Heart left ventricle (tissue), 16 donors: Measurements from ENCODE around the gene SIX1. TPM values are rescaled to one million over a fixed set of nuclear protein-coding genes. Genes with fewer than 3 reads are reported as not detected.

Experiments used
- ATAC-seq, 4 donors: fragments of 200-7000 bp; cut with Tn5 transposase; one replicate each; pipeline ENCODE4 v1.9.1; 2020 to 2022; ENCODE audit warnings: moderate library complexity in 4 of 4, mild to moderate bottlenecking in 3 of 4, moderate number of reproducible peaks in 1 of 4
- DNase-seq, 5 donors: peaks; one replicate each; pipeline ENCODE4 v3.0.0-alpha.2; 2020
- H3K27ac ChIP-seq, 12 donors: fragments of 200-600 bp; sonication (generic) in 4 of 12; one replicate each; pipeline versions ENCODE4 v1.5.0 to v1.8.0; 2016 to 2022; ENCODE audit warnings: mild to moderate bottlenecking in 2 of 12
- H3K27me3 ChIP-seq, 9 donors: fragments of 200-600 bp; sonication (generic) in 2 of 9; one replicate each; pipeline versions ENCODE4 v1.5.1 to v1.8.0; 2016 to 2022; ENCODE audit warnings: mild to moderate bottlenecking in 3 of 9
- H3K36me3 ChIP-seq, 9 donors: fragments of 200-600 bp; sonication (generic) in 2 of 9; one replicate each; pipeline versions ENCODE4 v1.5.0 to v1.8.0; 2018 to 2022; ENCODE audit warnings: mild to moderate bottlenecking in 2 of 9
- H3K4me1 ChIP-seq, 12 donors: fragments of 200-600 bp; sonication (generic) in 4 of 12; one replicate each; pipeline versions ENCODE4 v1.5.0 to v1.8.0; 2016 to 2022; ENCODE audit warnings: mild to moderate bottlenecking in 3 of 12
- H3K4me3 ChIP-seq, 12 donors: fragments of 200-600 bp; sonication (generic) in 4 of 12; one replicate each; pipeline versions ENCODE4 v1.5.0 to v1.8.0; 2017 to 2022; ENCODE audit warnings: mild to moderate bottlenecking in 9 of 12, moderate library complexity in 4 of 12
- H3K9me3 ChIP-seq, 12 donors: fragments of 200-600 bp; sonication (generic) in 4 of 12; one replicate each; pipeline versions ENCODE4 v1.5.0 to v1.8.0; 2016 to 2022; ENCODE audit warnings: mild to moderate bottlenecking in 1 of 12
- POLR2A ChIP-seq, 2 donors: fragments of 450-650 bp; IDR thresholded peaks; one replicate each; pipeline ENCODE4 v1.6.1; 2017; ENCODE audit warnings: antibody characterized with exemption in 2 of 2, mild to moderate bottlenecking in 2 of 2, moderate library complexity in 2 of 2
- WGBS, 4 donors: extraction: QIAGEN DNeasy Blood & Tissue Kit in 2 of 4; methylation state at CpG; one replicate each; pipeline versions ENCODE4 v1.1.5 to v1.1.7; 2013 to 2018; 5-methylcytosine and 5-hydroxymethylcytosine counted together
- intact Hi-C, 10 donors: fragments of 100-400 bp; cut with DNase I; formaldehyde crosslinking; loops; one replicate each; pipeline versions ENCODE4 v1.11.1 to v1.14.2; 2022
- polyA plus RNA-seq, 2 donors: library from polyadenylated mRNA; stranded (reverse); fragments of 200-250 nt; gene quantifications; one replicate each; pipeline ENCODE4 v1.2.3, GENCODE V29; 2013
- total RNA-seq, 9 donors: library from RNA; depleted of rRNA in 2 of 9; stranded (reverse); fragments of >200 nt in 2 of 9; fragmentation: NEBNext Ultra II Directional in 3 of 9; extraction: Animal tissue kit (Norgen Biotek cat#: 25700) in 3 of 9; gene quantifications; one replicate each; pipeline versions ENCODE4 v1.1.0 to v1.2.4, GENCODE V29; 2016 to 2023
- TF ChIP-seq, protein P1 (sequence below), 12 donors: fragments of 200-600 bp; sonication (generic) in 4 of 12; IDR thresholded peaks; one replicate each; pipeline versions ENCODE4 v1.5.0 to v1.8.0; 2018 to 2022; ENCODE audit warnings: antibody characterized with exemption in 12 of 12, mild to moderate bottlenecking in 5 of 12
- donor health status: ischemic (EF 13 %, LVEDD 7.1; RV severe dilation, severe dysfunction).
- donor health status: healthy with polysubstance abuse.
- donor health status: DM: no; HTN: yes; CAD: no.
- donor health status: DM: no; HTN: no; CAD: no.
- donor health status: ischemic (EF 25% LVEDD 6.9; RV normal size, moderate dysfunction).
- donor health status: ischemic (EF 25% LVEDD 5.7; RV mildly dilated, moderate dysfunction).
- donor health status: healthy.
- donor health status: DM: yes; HTN: yes; CAD: no.
- donor health status: ischemic (EF 35%, LVEDD 5.7; RV mildly dilated, moderate dysfunction).
- donor health status: nonischemic (EF 11% LVEDD 7.7; RV severe dilation, severe dysfunction).
- donor health status: DM: yes; HTN: yes; CAD: no.
- donor health status: PGD.
- donor health status: ischemic (EF 29% LVEDD 5.4; RV normal size, mild dysfunction).
- donor health status: nonischemic (EF 23%, LVEDD 6.1; RV moderate dilation, normal function).

SIX1 gene
- total and polyA plus RNA-seq, 11 donors, result 0.19 to 0.27 (median 0.25) TPM; not detected in 8

DNA sequence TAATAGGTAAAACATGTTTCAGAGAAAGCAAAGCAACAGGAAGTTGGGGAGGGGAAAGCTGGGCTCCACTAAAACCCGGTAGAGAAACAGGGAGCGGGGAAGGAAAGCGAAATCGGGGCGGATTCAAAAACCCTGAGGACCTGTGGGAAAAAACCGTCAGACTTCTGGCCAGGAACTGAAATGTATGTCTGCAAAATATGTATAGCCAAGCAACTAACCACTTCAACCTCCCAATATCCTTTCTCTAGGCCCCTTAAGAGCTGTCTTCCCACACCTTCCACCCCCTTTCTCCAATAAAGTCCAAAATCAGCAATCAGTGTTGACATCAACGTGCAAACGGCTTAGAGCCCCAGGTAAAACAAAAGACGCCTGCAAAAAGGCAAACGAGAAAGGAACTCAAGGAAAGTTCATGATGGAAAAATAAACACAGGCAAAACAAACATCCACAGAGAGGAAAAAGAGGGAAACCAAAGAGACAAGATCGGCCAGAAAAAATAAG is 32.8 kb downstream of the SIX1 start:
- no peak for ATAC-seq
- Histone ChIP-seq H3K4me3 (no peak overlapping the region), H3K4me1 (peaks cover 0 to 10% (median 0%) of the 10 kb centered on the region in 12 donors), H3K9me3 (no peaks in the 10 kb centered on the region), H3K27ac (peak overlapping the region in 2 of 12 donors; percentile 9 to 52), H3K27me3 (peaks cover 0 to 20% (median 0%) of the 10 kb centered on the region in 9 donors), H3K36me3 (no peaks in the 10 kb centered on the region)
- no peak for DNase-seq
- TF ChIP-seq, protein P1, sequence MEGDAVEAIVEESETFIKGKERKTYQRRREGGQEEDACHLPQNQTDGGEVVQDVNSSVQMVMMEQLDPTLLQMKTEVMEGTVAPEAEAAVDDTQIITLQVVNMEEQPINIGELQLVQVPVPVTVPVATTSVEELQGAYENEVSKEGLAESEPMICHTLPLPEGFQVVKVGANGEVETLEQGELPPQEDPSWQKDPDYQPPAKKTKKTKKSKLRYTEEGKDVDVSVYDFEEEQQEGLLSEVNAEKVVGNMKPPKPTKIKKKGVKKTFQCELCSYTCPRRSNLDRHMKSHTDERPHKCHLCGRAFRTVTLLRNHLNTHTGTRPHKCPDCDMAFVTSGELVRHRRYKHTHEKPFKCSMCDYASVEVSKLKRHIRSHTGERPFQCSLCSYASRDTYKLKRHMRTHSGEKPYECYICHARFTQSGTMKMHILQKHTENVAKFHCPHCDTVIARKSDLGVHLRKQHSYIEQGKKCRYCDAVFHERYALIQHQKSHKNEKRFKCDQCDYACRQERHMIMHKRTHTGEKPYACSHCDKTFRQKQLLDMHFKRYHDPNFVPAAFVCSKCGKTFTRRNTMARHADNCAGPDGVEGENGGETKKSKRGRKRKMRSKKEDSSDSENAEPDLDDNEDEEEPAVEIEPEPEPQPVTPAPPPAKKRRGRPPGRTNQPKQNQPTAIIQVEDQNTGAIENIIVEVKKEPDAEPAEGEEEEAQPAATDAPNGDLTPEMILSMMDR (IDR thresholded peaks at IDR 0.05), result no peak
- no peak for TF ChIP-seq POLR2A (IDR thresholded peaks at IDR 0.05)
- intact Hi-C loops, result no loop called here
- WGBS, 4 donors, result 37 to 50% (median 38%) methylated on average over 11 of the region's 11 CpGs

DNA sequence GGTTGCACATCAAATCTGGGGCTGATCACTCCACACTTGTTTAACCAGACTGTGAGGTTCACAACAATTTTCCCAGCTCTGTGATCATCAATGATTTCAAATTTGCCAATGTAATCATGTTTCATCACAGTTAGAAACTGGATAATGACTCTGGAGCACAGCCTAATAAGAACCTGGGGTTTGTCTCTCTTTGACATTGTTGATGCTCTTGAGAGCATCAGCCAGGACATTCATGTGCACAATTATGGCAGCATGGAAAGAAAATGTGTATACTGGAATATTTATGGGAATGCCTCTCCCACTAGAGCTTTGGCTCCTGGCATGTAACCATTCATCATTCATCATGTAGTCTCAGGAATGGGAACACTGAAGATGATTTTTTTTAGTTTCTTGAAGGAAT is 47.0 kb downstream of the SIX1 start:
- ATAC-seq, result no peak
- intact Hi-C loops, result no loop called here
- H3K27ac ChIP-seq, result no peak overlapping the region
- TF ChIP-seq POLR2A (IDR thresholded peaks at IDR 0.05), result no peak
- TF ChIP-seq, protein P1 (IDR thresholded peaks at IDR 0.05), result no peak
- no peaks in the 10 kb centered on the region for H3K9me3 ChIP-seq
- no peak overlapping the region for H3K4me3 ChIP-seq
- no peaks in the 10 kb centered on the region for H3K4me1 ChIP-seq
- H3K27me3 ChIP-seq, result peaks cover 0 to 10% (median 0%) of the 10 kb centered on the region in 9 donors
- no peak for DNase-seq
- H3K36me3 ChIP-seq, result no peaks in the 10 kb centered on the region

- H3K9me3 ChIP-seq, result no peaks in the 10 kb centered on the region
- DNase-seq (no peak), ATAC-seq (no peak)
- H3K4me1 ChIP-seq, result no peaks in the 10 kb centered on the region
- H3K27ac ChIP-seq, result no peak overlapping the region
- H3K4me3 ChIP-seq, result no peak overlapping the region
- H3K36me3 ChIP-seq, result no peaks in the 10 kb centered on the region
- no peak for TF ChIP-seq POLR2A (IDR thresholded peaks at IDR 0.05)
- TF ChIP-seq, protein P1 (IDR thresholded peaks at IDR 0.05), result no peak
- peaks cover 0 to 10% (median 0%) of the 10 kb centered on the region in 9 donors for H3K27me3 ChIP-seq
- intact Hi-C loops, result no loop called here
These were observed 49.5 kb downstream of the SIX1 start for GRCh38 chr14:60599727-60600126.

- Histone ChIP-seq H3K9me3 (no peaks in the 10 kb centered on the region), H3K4me1 (no peaks in the 10 kb centered on the region), H3K36me3 (no peaks in the 10 kb centered on the region), H3K27me3 (peaks cover 0 to 3% (median 0%) of the 10 kb centered on the region in 9 donors), H3K27ac (no peak overlapping the region), H3K4me3 (no peak overlapping the region)
- no peak for ATAC-seq
- no peak for DNase-seq
- no peak for TF ChIP-seq POLR2A (IDR thresholded peaks at IDR 0.05)
- TF ChIP-seq, protein P1 (IDR thresholded peaks at IDR 0.05), result no peak
- intact Hi-C loops, result no loop called here
These were observed 53.1 kb downstream of the SIX1 start for GRCh38 chr14:60596139-60596538.
